Fibroblast of lung (primary cell): ENCODE results near the gene ZNF98.

ENCODE experiments used
- CTCF ChIP-seq, 2 donors: IDR thresholded peaks in 1 of 2; conservative IDR thresholded peaks in 1 of 2; 1 replicate in 1 of 2; 2 replicates in 1 of 2; pipeline ENCODE4 v1.5.1; 2011 to 2012; ENCODE audit warnings: low read length in 2 of 2, control low read depth in 1 of 2, inconsistent platforms in 1 of 2, low read depth in 1 of 2, mild to moderate bottlenecking in 1 of 2
- EZH2 ChIP-seq: IDR thresholded peaks from 2 replicates; pipeline ENCODE4 v1.5.1; 2012; ENCODE audit warnings: low read length, control low read depth, mild to moderate bottlenecking; ENCODE audit errors: missing control alignments

- no peak for TF ChIP-seq CTCF (conservative IDR thresholded peaks at IDR 0.05 in 1 of 2, IDR thresholded peaks at IDR 0.05 in 1 of 2; ENCODE audit: low read depth in 1 of 2, low read length in 2 of 2)
- TF ChIP-seq EZH2 = no peak
Measured at GRCh38 chr19:22421797-22422196, 349 bp downstream of the ZNF98 start.
